NK-92 treated with Interleukin-12 subunit alpha and Interleukin-12 subunit beta, amount 100 ng/mL, for 24 hours (cell line): ENCODE measurements around the gene ARVCF.

Experiments
- DNase-seq: peaks from one replicate; lab custom pipeline; 2025; lab: John Stamatoyannopoulos, UW

ARVCF gene

GRCh38 chr22:19986410-19987341 lies 29.9 kb downstream of the ARVCF start:
- no peak for DNase-seq

- DNase-seq, result no peak
Observed at GRCh38 chr22:19986011-19986409, 30.6 kb downstream of the ARVCF start.

GRCh38 chr22:19984851-19985811 lies 31.5 kb downstream of the ARVCF start:
- no peak for DNase-seq

- DNase-seq, result no peak
Observed at GRCh38 chr22:19984201-19984753, 32.3 kb downstream of the ARVCF start.

- no peak for DNase-seq
Observed at GRCh38 chr22:19983741-19984140, 32.9 kb downstream of the ARVCF start.

- DNase-seq, result no peak
Observed at GRCh38 chr22:19982991-19983578, 33.5 kb downstream of the ARVCF start.

- DNase-seq, result no peak
Observed at GRCh38 chr22:19981961-19982920, 34.4 kb downstream of the ARVCF start.

GRCh38 chr22:19981171-19981960 lies 35.3 kb downstream of the ARVCF start:
- DNase-seq, result no peak

GRCh38 chr22:19980766-19981165 lies 35.9 kb downstream of the ARVCF start:
- no peak for DNase-seq

- DNase-seq, result no peak
Observed at GRCh38 chr22:19979712-19980493, 36.7 kb downstream of the ARVCF start.

GRCh38 chr22:19978748-19979147 lies 37.9 kb downstream of the ARVCF start:
- DNase-seq, result no peak

GRCh38 chr22:19977296-19978243 lies 39.1 kb downstream of the ARVCF start:
- DNase-seq, result no peak

GRCh38 chr22:19976671-19977070 lies 40.0 kb downstream of the ARVCF start:
- no peak for DNase-seq

GRCh38 chr22:19975707-19976035 lies 41.0 kb downstream of the ARVCF start:
- DNase-seq, result no peak

GRCh38 chr22:19974935-19975706 lies 41.5 kb downstream of the ARVCF start:
- DNase-seq, result no peak

GRCh38 chr22:19974268-19974861 lies 42.3 kb downstream of the ARVCF start:
- DNase-seq, result no peak
